Testis (tissue), 2 donors: ENCODE results near the gene GRAMD1B.

Experiments used
- POLR2A ChIP-seq: fragments of 450-650 bp; IDR thresholded peaks from one replicate; pipeline ENCODE4 v1.6.1; 2017; ENCODE audit warnings: antibody characterized with exemption, mild to moderate bottlenecking, moderate library complexity
- TF ChIP-seq, protein P1 (sequence below), 3 experiments: fragments of 450-650 bp in 2 of 3; fragments of 200-600 bp in 1 of 3; sonication (generic) in 1 of 3; IDR thresholded peaks; one replicate each; pipeline ENCODE4 v1.5.1; 2016 to 2019; ENCODE audit warnings: antibody characterized with exemption in 3 of 3, mild to moderate bottlenecking in 2 of 3, moderate library complexity in 1 of 3

DNA sequence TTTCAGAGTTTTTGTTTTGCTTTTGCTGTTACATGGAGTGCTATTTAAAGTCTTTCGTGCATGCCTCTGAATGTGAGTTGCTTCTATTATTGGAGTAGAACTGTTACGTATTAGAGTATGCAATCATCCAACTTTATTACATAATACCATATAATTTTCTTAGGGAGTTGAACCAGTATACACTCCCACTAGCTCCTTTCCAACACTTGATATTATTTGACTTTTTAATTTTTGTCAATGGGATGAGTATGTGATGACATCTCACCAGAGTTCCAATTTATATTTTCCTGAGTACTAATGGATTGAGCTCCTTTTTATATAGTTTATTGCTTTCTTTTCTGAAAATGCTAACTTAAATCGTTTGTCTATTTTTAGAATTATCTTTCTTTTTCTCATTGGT is 90.9 kb downstream of the GRAMD1B start:
- TF ChIP-seq, protein P1, sequence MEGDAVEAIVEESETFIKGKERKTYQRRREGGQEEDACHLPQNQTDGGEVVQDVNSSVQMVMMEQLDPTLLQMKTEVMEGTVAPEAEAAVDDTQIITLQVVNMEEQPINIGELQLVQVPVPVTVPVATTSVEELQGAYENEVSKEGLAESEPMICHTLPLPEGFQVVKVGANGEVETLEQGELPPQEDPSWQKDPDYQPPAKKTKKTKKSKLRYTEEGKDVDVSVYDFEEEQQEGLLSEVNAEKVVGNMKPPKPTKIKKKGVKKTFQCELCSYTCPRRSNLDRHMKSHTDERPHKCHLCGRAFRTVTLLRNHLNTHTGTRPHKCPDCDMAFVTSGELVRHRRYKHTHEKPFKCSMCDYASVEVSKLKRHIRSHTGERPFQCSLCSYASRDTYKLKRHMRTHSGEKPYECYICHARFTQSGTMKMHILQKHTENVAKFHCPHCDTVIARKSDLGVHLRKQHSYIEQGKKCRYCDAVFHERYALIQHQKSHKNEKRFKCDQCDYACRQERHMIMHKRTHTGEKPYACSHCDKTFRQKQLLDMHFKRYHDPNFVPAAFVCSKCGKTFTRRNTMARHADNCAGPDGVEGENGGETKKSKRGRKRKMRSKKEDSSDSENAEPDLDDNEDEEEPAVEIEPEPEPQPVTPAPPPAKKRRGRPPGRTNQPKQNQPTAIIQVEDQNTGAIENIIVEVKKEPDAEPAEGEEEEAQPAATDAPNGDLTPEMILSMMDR (IDR thresholded peaks at IDR 0.05), result no peak
- TF ChIP-seq POLR2A, result no peak
